Activated CD4-positive, alpha-beta T cell treated with anti-CD3 and anti-CD28 coated beads, Interleukin-2, amount 50 U/mL, for 4 hours (primary cell): ENCODE results near the gene RALBP1.

Source experiments
- DNase-seq, 2 experiments: peaks; one replicate each; pipeline ENCODE4 v3.0.0-alpha.2; 2020

Gene RALBP1

GRCh38 chr18:9513971-9514512 is 38.7 kb downstream of the RALBP1 start:
- DNase-seq = no peak

GRCh38 chr18:9516437-9517064 is 41.2 kb downstream of the RALBP1 start:
- no peak for DNase-seq

GRCh38 chr18:9517869-9518268 is 42.6 kb downstream of the RALBP1 start:
- no peak for DNase-seq

GRCh38 chr18:9519399-9519798 is 44.1 kb downstream of the RALBP1 start:
- DNase-seq = no peak

- no peak for DNase-seq
These were observed 45.4 kb downstream of the RALBP1 start for GRCh38 chr18:9520666-9521065.

GRCh38 chr18:9521770-9522169 is 46.5 kb downstream of the RALBP1 start:
- DNase-seq = no peak

GRCh38 chr18:9522952-9523351 is 47.6 kb downstream of the RALBP1 start:
- DNase-seq = no peak

- no peak for DNase-seq
These were observed 51.1 kb downstream of the RALBP1 start for GRCh38 chr18:9526458-9526857.

GRCh38 chr18:9530226-9531009 is 55.1 kb downstream of the RALBP1 start:
- no peak for DNase-seq

GRCh38 chr18:9531791-9532410 is 56.6 kb downstream of the RALBP1 start:
- no peak for DNase-seq

GRCh38 chr18:9534844-9535243 is 59.5 kb downstream of the RALBP1 start:
- DNase-seq = no peak

- no peak for DNase-seq
These were observed 60.2 kb downstream of the RALBP1 start for GRCh38 chr18:9535430-9535991.

GRCh38 chr18:9536354-9537152 is 61.2 kb downstream of the RALBP1 start:
- no peak for DNase-seq

GRCh38 chr18:9537677-9538076 is 62.4 kb downstream of the RALBP1 start:
- DNase-seq = no peak

GRCh38 chr18:9539283-9539682 is 64.0 kb downstream of the RALBP1 start:
- no peak for DNase-seq

GRCh38 chr18:9539938-9540337 is 64.6 kb downstream of the RALBP1 start:
- no peak for DNase-seq

GRCh38 chr18:9542924-9543323 is 67.6 kb downstream of the RALBP1 start:
- no peak for DNase-seq

GRCh38 chr18:9545029-9545428 is 69.7 kb downstream of the RALBP1 start:
- DNase-seq = no peak

GRCh38 chr18:9546468-9546867 is 71.2 kb downstream of the RALBP1 start:
- no peak for DNase-seq

GRCh38 chr18:9547782-9548181 is 72.5 kb downstream of the RALBP1 start:
- no peak for DNase-seq

GRCh38 chr18:9549405-9549804 is 74.1 kb downstream of the RALBP1 start:
- DNase-seq = no peak

GRCh38 chr18:9550429-9550828 is 75.1 kb downstream of the RALBP1 start:
- DNase-seq = no peak

GRCh38 chr18:9552191-9552590 is 76.9 kb downstream of the RALBP1 start:
- DNase-seq = no peak
